K562 (cell line): ENCODE data around the gene FKBP2. TPM values are rescaled to one million over a fixed set of nuclear protein-coding genes. Genes with fewer than 3 reads are reported as not detected.

Experiments used
- BHLHE40 ChIP-seq: IDR thresholded peaks from 2 replicates; pipeline ENCODE4 v1.6.1; 2011; ENCODE audit warnings: low read length, improper control_type of control experiment
- CREB1 ChIP-seq, 2 experiments: sonication (generic) in 1 of 2; formaldehyde crosslinking in 1 of 2; IDR thresholded peaks; 2 replicates each; pipeline versions ENCODE4 v1.6.1 to v1.8.0; 2012 to 2022; ENCODE audit warnings: inconsistent platforms in 1 of 2, mild to moderate bottlenecking in 1 of 2, missing genetic modification reagents in 1 of 2, moderate library complexity in 1 of 2
- DACH1 ChIP-seq: fragments of 450-650 bp; IDR thresholded peaks from 2 replicates; pipeline ENCODE4 v1.6.1; 2018; ENCODE audit not compliant: partially characterized antibody
- ELF4 ChIP-seq: fragments of 450-650 bp; formaldehyde crosslinking; IDR thresholded peaks from 2 replicates; pipeline ENCODE4 v1.4.0; 2022; ENCODE audit warnings: missing genetic modification characterization
- FUS ChIP-seq: fragments of 200-400 bp; formaldehyde crosslinking; optimal IDR thresholded peaks from 2 replicates; pipeline ENCODE3; 2017; ENCODE audit warnings: low read depth, low read length
- HBP1 ChIP-seq: fragments of 450-650 bp; formaldehyde crosslinking; IDR thresholded peaks from 2 replicates; pipeline ENCODE4 v1.4.0; 2022; ENCODE audit warnings: missing genetic modification characterization
- HDAC2 ChIP-seq: fragments of 450-650 bp; IDR thresholded peaks from 2 replicates; pipeline ENCODE4 v1.6.1; 2016; ENCODE audit warnings: mild to moderate bottlenecking
- MAFG ChIP-seq: fragments of 450-650 bp; conservative IDR thresholded peaks from 2 replicates; pipeline ENCODE4 v1.6.1; 2016; ENCODE audit warnings: missing genetic modification characterization, missing compliant biosample characterization
- MCM7 ChIP-seq, 2 experiments: fragments of 450-650 bp; IDR thresholded peaks; 2 replicates each; pipeline ENCODE4 v1.6.1; 2016 to 2018
- MEF2A ChIP-seq: IDR thresholded peaks from 2 replicates; pipeline ENCODE4 v1.6.1; 2011; ENCODE audit warnings: low read depth, mild to moderate bottlenecking, low read length, moderate library complexity; ENCODE audit not compliant: control insufficient read depth
- NBN ChIP-seq: fragments of 450-650 bp; IDR thresholded peaks from 2 replicates; pipeline ENCODE4 v1.6.1; 2016; ENCODE audit warnings: low read depth, mild to moderate bottlenecking
- NFIX ChIP-seq: fragments of 250-450 bp; sonication (Bioruptor Pico); IDR thresholded peaks from 2 replicates; pipeline ENCODE4 v1.4.0; 2020; ENCODE audit warnings: low read depth, mild to moderate bottlenecking, moderate library complexity
- PCBP2 ChIP-seq: fragments of 200-400 bp; formaldehyde crosslinking; IDR thresholded peaks from 2 replicates; pipeline ENCODE4 v1.6.1; 2018; ENCODE audit warnings: low read length, low read depth, mild to moderate bottlenecking, moderate library complexity; ENCODE audit not compliant: poor library complexity, severe bottlenecking
- PML ChIP-seq: IDR thresholded peaks from 2 replicates; pipeline ENCODE4 v1.6.1; 2012; ENCODE audit warnings: low read length, inconsistent platforms
- PTRF ChIP-seq: fragments of 450-650 bp; IDR thresholded peaks from 2 replicates; pipeline ENCODE4 v1.6.1; 2016; ENCODE audit warnings: mild to moderate bottlenecking, missing genetic modification characterization, missing compliant biosample characterization
- SIN3A ChIP-seq, 2 experiments: fragments of 150-350 bp in 1 of 2; IDR thresholded peaks; 2 replicates each; pipeline ENCODE4 v1.6.1; 2011 to 2016; ENCODE audit warnings: borderline replicate concordance in 2 of 2, low read depth in 2 of 2, low read length in 2 of 2, mild to moderate bottlenecking in 2 of 2, moderate library complexity in 2 of 2; ENCODE audit not compliant: control insufficient read depth in 1 of 2
- SMARCB1 ChIP-seq: IDR thresholded peaks from 2 replicates; pipeline ENCODE4 v1.6.1; 2011; ENCODE audit warnings: improper control_type of control experiment, low read depth; ENCODE audit not compliant: insufficient read length
- SP1 ChIP-seq: sonication (generic); formaldehyde crosslinking; IDR thresholded peaks from 2 replicates; pipeline ENCODE4 v1.8.1; 2022; ENCODE audit warnings: mild to moderate bottlenecking, missing genetic modification reagents
- STAT5A ChIP-seq: IDR thresholded peaks from 2 replicates; pipeline ENCODE4 v1.6.1; 2012; ENCODE audit warnings: low read length, inconsistent platforms, borderline replicate concordance
- TFAP4 ChIP-seq: sonication (generic); formaldehyde crosslinking; IDR thresholded peaks from 2 replicates; pipeline ENCODE4 v1.8.0; 2022; ENCODE audit warnings: missing genetic modification reagents, mild to moderate bottlenecking, moderate library complexity, borderline replicate concordance
- THRAP3 ChIP-seq: fragments of 450-650 bp; IDR thresholded peaks from 2 replicates; pipeline ENCODE4 v1.6.1; 2016; ENCODE audit warnings: mild to moderate bottlenecking, inconsistent platforms, borderline replicate concordance
- XRCC3 ChIP-seq: fragments of 450-650 bp; IDR thresholded peaks from 2 replicates; pipeline ENCODE4 v1.6.1; 2017; ENCODE audit warnings: mild to moderate bottlenecking, moderate library complexity
- ZBED1 ChIP-seq: IDR thresholded peaks from 2 replicates; pipeline ENCODE4 v1.6.1; 2014
- ZNF512 ChIP-seq: IDR thresholded peaks from 2 replicates; pipeline ENCODE4 v1.6.1; 2016; ENCODE audit warnings: missing genetic modification characterization, missing compliant biosample characterization
- ZNF77 ChIP-seq: fragments of 250-450 bp; sonication (Bioruptor Pico); IDR thresholded peaks from 2 replicates; pipeline ENCODE4 v1.5.0; 2020
- polyA plus RNA-seq, 8 experiments: library from polyadenylated mRNA; depleted of rRNA in 4 of 8; stranded (reverse) in 5 of 8; unstranded in 3 of 8; fragments of >200 nt; fragmentation: Nextera tagmentation in 2 of 8; fragmentation: Illumina TruSeq in 1 of 8; extraction: Ambion mirVana in 2 of 8; extraction: Trizol in 1 of 8; gene quantifications; 2 replicates each; pipeline versions ENCODE4 v1.2.1 to v1.2.3, GENCODE V29; 2011 to 2014; ENCODE audit warnings: inconsistent platforms in 1 of 8, missing spikeins in 1 of 8
- total RNA-seq, 7 experiments: library from RNA; depleted of rRNA in 6 of 7; stranded (reverse); fragments of >200 nt in 6 of 7; fragmentation: Illumina TruSeq in 2 of 7; extraction: Trizol in 2 of 7; gene quantifications; 2 replicates each; pipeline versions ENCODE4 v1.2.1 to v1.2.3, GENCODE V29; 2011 to 2021; ENCODE audit warnings: low replicate concordance in 1 of 7

FKBP2 gene
- total and polyA plus RNA-seq, 9 of the 15 experiments (the other 6 are each of a cell fraction or from before 2014, with no cell fraction given) = 3.5 to 151 (median 58.1) TPM

- TF ChIP-seq STAT5A (no peak), ELF4 (CRISPR knock-in tag) (no peak), HBP1 (CRISPR knock-in tag) (0 out of 2 replicates have a peak, but pooled peaks have one; percentile 8), TFAP4 (CRISPR knock-in tag) (peak; percentile 63; the same call in 1 of the 2 replicates), SIN3A (IDR thresholded peaks at IDR 0.05; ENCODE audit: borderline replicate concordance in 2 of 2, control insufficient read depth in 1 of 2, low read depth in 2 of 2, low read length in 2 of 2) (peak in 1 of 2 experiments; percentile 82; a peak in 2 of 4 replicates), NBN (no peak), ZNF77 (CRISPR knock-in tag) (no peak), BHLHE40 (no peak; the same call in 1 of the 2 replicates), MEF2A (no peak), XRCC3 (no peak), DACH1 (no peak), PTRF (no peak), SP1 (CRISPR knock-in tag) (peak; percentile 87), FUS (no peak), ZBED1 (no peak; the same call in 1 of the 2 replicates), MAFG (no peak), HDAC2 (0 out of 2 replicates have a peak, but pooled peaks have one; percentile 48), ZNF512 (no peak), NFIX (CRISPR knock-in tag) (no peak), PCBP2 (no peak), THRAP3 (no peak), SMARCB1 (no peak), PML (no peak; the same call in 1 of the 2 replicates), CREB1 (IDR thresholded peaks at IDR 0.05) (0 out of 2 replicates have a peak, but pooled peaks have one; percentile 34), CREB1 (CRISPR knock-in tag; IDR thresholded peaks at IDR 0.05) (peak; percentile 43; the same call in 1 of the 2 replicates), MCM7 (IDR thresholded peaks at IDR 0.05) (no peak)
Observed at GRCh38 chr11:64225608-64226506, 15.0 kb upstream of the FKBP2 start, which contains the start of the genes NUDT22 and TRPT1 (continued).
